ENCODE measurements around the gene BHMT. TPM values are rescaled to one million over a fixed set of nuclear protein-coding genes. Genes with fewer than 3 reads are reported as not detected.

The BHMT gene
- total RNA-seq, 1 donor from 2014 or later, result not detected

GRCh38 chr5:79181419-79182022, 69.9 kb downstream of the BHMT start:
- H4K20me1 ChIP-seq (ENCODE audit: insufficient read depth, low read length), result no peaks in the 10 kb centered on the region
- Mint-ChIP-seq H3K27me3 (ENCODE audit: low read depth, unreplicated experiment) (no peaks in the 10 kb centered on the region), H3K36me3 (ENCODE audit: low read depth, unreplicated experiment) (no peaks in the 10 kb centered on the region), H3K9me3 (ENCODE audit: unreplicated experiment) (no peaks in the 10 kb centered on the region), H3K4me3 (ENCODE audit: unreplicated experiment) (no peak overlapping the region), H3K27ac (ENCODE audit: unreplicated experiment) (no peak overlapping the region), H3K4me1 (ENCODE audit: low read depth, unreplicated experiment) (peaks cover 2% of the 10 kb centered on the region)
- H2AFZ ChIP-seq (ENCODE audit: low read depth, low read length), result no peak overlapping the region
- FAIRE-seq, result no peak
- H3K27ac ChIP-seq (ENCODE audit: low read depth, low read length), result no peak overlapping the region
- no peak overlapping the region for H3K9ac ChIP-seq (ENCODE audit: low read length)
- TF ChIP-seq EZH2 (IDR thresholded peaks at IDR 0.05; ENCODE audit: insufficient read depth, low read length) (no peak), CTCF (IDR thresholded peaks at IDR 0.05; ENCODE audit: insufficient read depth, low read depth, low read length) (no peak)
- H3K4me2 ChIP-seq (ENCODE audit: low read length), result no peak overlapping the region
- DNase-seq (ENCODE audit: low read depth), result no peak
- H3K27me3 ChIP-seq (ENCODE audit: insufficient read depth, low read length), result no peaks in the 10 kb centered on the region
- no peaks in the 10 kb centered on the region for H3K9me3 ChIP-seq (ENCODE audit: insufficient read depth, low read depth, low read length)
- no peaks in the 10 kb centered on the region for H3K36me3 ChIP-seq (ENCODE audit: insufficient read depth, low read length)
- H3K4me1 ChIP-seq (ENCODE audit: insufficient read depth, low read length), result no peaks in the 10 kb centered on the region
- no peaks in the 10 kb centered on the region for H3K79me2 ChIP-seq (ENCODE audit: insufficient read depth, low read length)
- no peak overlapping the region for H3K4me3 ChIP-seq (ENCODE audit: insufficient read depth, low read depth, low read length)

Other genes with a start within 250 kb of the BHMT start
- 30.2 and 32.0 TPM in 2 replicates for gene ARSB, start 126.5 kb upstream of the BHMT start, total RNA-seq
- not detected in 2 replicates for gene DMGDH, start 42.1 kb upstream of the BHMT start, total RNA-seq
- gene BHMT2, start 42.0 kb upstream of the BHMT start, total RNA-seq, result not detected in 2 replicates
- gene JMY, start 124.3 kb downstream of the BHMT start, total RNA-seq, result 7.0 and 9.0 TPM in 2 replicates

Measured in astrocyte (in vitro differentiated cells and primary cell).